ENCODE data around the gene LITAF.

Gene LITAF

DNA sequence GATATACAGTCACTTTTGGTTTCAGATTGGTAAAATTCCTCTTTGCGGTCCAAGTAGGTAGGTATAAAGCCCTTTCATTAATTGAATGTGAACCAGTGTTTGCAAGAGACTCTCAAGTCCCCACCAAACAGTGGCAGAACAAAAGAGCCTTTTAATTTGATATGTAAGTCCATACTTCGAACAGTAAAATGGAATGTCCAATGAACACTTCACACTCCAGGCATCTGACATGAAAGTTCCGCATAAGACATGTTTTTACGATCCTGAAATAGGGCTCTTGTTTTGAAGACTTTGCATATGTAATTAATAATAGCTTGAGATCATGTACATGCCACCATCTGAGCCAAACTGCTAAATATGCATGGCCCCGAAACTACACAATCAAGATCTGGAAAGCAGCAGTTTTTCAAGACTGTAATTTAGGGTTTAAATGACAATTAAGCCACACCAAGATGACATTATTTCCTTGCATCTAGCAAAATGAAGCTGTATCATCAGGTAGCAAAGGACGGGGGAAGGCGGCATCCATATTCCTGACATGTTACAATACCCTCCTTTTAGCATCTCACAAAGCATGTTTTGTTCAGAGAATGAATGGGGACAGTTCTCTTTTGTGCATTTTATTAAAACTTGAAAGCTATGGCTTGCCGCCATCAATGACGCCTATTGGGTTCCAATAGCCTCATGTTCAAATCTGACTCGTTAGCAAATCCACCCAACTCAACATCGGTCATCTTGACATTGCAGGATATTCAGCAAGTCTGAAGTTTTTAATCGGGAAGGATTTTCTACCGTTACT lies 39.4 kb downstream of the LITAF start:
- DNase-seq, result no peak

DNA sequence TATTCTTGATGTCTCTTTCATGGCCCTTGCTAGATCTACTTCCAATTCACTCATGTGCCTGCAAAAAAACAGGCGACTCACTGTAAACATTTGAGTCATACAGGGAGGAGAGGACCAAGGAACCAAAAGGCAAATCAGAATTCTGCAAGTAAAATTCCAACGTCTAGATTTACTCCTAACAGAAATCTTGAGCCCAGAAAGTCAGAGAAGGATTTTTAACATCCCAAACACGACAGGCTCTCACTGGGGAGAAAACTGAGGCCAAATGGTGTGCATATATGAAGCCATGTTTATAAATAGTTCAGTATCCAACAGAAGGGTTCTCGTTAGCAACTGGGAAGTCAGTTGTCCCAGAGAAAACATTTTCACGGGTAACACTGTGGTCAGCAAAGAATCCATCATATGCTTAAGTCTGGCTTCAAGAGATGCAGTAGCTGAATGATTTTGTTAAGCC lies 40.1 kb downstream of the LITAF start:
- no peak for DNase-seq

DNA sequence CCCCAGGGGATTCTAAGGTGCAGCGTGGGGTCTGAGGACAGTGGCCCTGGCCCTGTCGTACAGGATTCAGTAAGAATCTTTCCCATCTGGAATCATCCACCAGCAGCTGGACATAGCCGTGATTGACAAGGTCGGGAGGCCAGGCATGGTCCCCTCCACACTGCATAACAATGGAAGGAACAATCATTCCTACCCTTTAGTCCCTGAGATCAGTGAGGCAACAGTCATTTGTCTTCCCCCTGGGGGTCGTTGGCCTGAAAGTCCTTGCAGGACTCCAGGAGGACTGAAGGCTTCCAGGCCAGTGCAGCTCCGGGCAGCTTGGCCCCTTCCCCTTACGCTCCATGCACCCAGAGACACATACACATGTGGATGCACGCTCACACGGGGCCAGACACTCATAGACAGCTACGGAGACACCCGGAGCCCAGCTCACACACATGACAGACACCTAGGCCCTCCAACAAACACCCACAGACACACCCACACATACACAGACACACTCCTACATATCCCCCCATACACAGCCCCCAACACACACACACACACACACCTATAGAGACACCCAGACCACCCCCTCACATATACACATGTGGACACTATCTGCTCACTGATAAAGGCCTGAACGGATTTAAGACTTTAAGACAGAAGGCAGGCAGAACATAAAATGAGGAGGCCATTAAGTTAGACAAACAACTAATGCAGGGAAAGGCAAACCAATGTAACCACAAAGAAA lies 42.9 kb downstream of the LITAF start:
- no peak for DNase-seq

DNA sequence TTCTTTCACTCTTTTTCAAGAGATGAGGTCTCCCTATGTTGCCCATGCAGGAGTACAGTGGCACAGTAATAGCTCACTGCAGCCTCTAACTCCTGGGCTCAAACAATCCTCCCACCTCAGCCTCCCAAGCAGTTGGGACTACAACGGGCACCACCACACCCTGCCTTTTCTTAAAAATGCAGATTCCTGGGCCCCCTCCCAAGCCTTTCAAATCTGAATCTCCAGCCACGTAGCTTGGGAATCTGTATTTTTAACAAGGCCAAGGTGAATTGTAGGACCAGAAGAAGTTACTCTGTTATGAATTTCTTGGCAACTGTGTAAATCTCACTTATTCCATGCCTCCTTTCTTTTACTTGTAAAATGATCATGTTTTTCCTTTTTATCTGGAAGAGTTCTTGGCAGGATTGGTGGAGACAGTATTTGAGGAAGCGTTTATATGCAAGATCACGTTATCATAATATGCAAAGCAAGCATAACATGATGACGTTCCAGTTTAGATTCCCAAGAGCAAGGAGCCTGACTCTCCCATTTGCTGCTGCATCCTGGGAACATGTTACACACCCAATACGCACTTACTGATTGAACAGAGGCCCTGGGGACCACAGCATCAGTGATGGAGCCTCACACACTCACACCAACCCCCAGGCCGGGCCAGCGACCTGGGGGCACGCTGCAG lies 44.5 kb downstream of the LITAF start:
- DNase-seq, result no peak

DNA sequence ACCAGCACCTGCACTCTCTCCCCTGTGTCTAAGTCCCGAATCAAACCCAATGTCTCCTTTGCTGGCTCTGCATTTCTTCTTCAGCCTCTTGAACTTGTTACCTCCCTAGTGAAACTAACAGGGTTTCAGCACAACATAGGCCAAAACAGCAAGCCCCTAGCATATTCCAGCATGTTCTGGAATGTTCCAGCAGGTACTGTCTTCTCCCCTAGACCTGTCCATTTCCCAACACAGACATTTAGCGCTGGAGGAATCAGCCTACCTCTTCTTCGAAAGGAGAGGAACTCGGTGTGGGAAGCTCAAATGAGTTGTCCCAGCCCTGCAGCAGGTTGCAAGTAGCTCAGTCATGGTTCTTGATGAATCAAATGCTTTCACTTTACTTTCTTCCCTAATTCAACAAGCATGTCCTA lies 47.1 kb downstream of the LITAF start:
- no peak for DNase-seq

DNA sequence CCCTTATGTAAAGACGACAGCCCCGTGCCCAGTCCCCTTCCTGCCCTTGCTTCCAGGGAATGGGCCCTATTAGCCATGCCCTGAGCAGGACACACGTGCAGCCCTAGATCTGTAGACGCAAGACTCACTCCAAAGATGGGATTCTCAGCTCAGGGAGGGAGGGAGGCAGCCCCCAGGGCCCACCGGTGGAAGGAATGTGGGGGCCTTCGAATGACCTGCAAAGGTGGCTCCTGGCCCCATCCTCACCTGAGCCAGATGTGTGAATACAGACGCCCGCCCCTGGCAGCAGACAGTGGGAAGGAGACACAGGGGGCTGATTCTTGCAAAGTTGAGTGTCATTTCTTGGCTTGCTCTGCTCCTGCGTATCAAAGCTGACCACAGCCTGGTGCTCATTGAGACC lies 47.8 kb downstream of the LITAF start:
- DNase-seq, result no peak

DNA sequence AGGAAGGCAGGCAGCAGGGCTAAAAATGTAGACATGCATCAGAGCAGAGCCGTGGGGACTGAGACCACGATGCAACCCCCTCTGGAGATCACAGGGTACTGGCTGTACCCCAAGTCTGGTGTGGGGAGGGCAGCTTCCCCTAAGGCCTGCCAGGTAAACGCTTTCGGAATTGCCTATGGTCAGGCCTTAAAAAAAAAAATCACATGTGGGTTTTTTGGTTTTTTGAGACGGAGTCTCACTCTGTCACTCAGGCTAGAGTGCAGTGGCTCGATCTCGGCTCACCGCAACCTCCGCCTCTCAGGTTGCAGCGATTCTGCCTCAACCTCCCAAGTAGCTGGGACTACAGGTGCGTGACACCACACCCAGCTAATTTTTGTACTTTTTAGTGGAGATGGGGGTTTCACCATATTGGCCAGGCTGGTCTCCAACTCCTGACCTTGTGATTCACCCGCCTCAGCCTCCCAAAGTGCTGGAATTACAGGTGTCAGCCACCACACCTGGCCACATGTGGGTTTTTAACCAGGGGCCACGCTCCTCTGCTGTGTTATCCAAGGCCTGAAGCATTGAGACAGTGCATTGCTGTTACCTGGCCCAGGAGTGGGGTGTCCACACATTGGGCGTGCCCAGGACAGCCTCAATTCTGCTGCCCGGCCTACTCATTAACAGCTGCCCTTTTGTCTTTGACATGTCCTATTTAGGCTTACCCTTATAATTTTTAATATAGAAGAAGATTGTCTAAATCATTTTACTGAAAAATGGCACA lies 50.4 kb downstream of the LITAF start:
- DNase-seq, result no peak

DNA sequence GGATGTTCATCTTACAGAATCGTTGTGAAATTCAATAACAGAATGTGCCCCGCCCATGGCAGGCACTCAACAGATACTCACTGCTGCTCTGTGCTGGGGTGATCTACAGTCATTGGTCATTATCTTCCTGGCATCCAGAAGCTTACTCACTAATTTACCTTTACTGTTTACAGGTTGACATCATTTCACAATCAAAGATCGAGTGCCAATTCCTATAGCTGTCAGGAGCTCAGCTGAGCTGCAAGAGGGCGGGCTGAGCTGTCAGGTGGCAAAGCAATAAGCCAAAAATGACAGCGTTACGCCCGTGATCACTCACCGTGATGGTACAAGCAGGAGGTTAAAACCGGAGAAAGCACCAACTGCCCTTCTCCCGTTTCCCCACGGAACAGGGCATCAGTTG lies 51.2 kb downstream of the LITAF start:
- DNase-seq, result peak; percentile 49

DNA sequence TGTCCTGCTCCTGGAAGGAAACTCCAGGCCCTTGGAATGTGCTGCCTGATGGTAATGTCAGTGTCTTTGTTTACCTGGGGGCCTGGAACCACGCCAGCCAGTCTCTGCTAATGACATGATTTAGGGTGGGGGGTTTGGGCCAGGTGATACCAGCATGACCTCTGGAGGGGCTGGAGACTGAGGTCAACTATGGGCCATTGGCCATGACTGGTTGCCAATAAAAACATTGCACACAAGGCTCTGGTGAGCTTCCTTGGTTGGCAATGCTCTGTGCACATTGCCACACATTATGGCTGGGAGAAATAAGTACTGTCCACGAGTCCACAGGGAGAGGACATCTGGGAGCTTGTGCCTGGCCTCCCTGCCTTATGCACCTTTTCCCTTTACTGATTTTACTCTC lies 52.5 kb downstream of the LITAF start:
- no peak for DNase-seq

DNA sequence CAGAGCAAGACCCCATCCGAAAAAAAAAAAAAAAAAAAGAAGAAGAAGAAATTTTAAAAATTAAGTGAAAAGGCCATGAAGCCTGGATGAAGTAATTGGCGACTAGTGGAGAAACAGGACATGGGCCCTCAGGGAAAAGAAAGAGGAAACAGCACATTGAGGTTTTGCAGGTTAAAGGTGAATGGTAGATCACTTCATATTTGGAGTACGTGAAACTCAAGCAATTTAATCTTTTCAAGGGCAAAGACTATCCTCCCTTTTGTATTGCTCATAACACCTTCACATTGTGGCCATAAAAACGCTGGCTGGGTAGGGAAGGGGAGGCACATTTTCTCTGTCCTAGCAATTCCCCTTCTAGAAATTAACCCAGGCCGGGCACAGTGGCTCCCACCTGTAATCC lies 53.1 kb downstream of the LITAF start:
- no peak for DNase-seq

DNA sequence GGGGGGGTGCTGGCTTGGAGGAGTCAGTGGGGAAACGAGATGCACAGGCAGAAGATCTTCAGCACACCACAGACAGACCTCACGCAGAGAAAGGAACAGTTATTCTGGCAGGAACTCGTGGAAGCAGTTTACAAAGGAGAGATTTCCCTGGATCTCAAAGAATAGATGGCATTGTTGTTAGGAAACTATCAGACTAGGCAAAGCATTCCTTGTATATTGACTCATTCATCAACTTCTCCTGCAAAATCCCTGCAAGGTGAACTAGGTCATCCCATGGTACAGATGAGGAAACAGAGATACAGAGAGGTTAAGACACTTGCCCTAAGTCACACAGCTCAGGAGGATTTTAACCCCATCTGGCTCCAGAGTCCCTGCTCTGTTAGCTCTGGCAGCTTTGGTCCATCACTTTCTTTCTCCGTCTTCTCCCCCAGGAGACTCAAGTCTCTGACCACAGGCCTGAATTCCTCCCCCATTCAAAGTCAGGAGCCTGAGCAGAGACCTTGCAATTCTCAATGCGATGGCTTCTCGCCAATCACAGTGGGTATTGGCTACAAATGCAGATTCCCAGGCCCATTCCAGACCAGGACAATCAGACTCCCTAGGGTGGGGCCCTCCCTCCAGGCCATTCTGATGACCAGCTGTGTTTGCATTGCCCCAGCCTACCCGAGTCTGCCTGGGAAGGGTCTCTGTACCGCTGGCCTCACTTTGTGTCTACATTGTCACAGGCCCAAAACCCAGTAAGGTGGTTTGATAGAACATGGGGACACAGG lies 56.4 kb downstream of the LITAF start:
- DNase-seq, result no peak

DNA sequence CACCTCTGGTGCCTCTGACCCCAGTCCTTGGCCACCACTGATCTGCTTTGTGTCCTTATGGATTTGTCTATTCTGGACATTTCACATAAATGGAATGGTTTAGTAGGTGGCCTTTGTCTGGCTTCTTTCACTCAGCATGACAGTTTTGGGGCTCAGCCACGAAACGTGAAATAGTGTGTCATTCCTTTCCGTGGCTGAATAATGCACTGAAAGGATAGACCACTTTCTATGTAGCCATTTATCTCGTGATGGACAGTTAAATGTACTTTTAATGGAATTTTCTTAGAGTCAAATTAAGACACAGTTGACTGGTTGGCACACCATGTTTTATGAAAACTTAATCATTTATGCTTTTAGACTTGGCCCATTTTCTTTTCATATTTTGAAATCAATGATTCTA lies 57.4 kb downstream of the LITAF start:
- DNase-seq, result no peak

DNA sequence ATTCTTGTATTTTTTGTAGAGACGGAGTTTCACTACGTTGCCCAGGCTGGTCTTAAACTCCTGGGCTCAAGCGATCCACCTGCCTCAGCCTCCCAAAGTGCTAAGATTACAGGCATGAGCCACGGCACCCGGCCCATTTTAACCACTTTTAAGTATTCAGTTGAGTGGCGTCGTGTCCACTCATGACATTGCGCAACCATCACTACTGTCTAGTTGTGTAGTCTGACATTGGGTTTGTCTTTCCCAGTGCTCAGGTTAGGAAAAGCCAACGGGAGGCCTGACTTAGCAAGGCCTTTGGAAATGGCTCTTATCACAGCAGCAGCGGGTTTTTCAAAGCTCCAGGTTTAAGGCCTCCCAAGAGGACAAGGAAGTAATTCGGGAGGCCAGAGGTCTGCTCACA lies 58.7 kb downstream of the LITAF start:
- DNase-seq, result peak; percentile 5

DNA sequence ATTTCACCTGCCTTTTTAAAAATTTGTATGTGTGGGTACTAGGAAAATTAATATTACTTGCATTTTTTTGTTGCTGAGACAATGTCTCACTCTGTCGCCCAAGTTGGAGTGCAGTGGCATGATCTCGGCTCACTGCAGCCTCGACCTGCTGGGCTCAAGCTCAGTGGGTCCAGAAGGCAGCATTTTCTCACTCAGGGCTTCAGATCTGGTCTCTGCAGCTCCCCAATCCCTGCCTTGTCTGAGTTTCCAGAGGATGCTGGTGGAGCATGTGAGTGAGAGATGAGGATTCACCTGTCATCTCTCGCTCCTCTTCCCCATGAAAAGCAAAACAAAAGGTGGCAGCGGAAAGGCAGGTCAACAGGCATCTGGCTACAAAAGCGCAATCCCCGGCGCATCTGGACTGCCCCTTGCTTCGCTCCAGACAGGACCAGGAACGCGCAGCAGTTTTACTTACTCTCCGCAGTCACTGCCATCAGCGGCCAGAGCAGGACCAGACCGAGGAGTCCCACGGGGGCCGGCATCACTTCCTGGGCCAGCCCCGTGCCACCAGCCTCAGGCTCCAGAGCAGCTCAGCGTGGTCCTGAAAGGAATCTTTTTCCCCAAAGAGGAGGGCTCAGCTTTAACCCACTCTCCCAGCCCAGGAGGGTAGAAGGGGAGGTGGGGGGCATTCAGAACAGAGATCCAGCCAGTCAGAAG lies 59.9 kb downstream of the LITAF start:
- DNase-seq, result no peak

DNA sequence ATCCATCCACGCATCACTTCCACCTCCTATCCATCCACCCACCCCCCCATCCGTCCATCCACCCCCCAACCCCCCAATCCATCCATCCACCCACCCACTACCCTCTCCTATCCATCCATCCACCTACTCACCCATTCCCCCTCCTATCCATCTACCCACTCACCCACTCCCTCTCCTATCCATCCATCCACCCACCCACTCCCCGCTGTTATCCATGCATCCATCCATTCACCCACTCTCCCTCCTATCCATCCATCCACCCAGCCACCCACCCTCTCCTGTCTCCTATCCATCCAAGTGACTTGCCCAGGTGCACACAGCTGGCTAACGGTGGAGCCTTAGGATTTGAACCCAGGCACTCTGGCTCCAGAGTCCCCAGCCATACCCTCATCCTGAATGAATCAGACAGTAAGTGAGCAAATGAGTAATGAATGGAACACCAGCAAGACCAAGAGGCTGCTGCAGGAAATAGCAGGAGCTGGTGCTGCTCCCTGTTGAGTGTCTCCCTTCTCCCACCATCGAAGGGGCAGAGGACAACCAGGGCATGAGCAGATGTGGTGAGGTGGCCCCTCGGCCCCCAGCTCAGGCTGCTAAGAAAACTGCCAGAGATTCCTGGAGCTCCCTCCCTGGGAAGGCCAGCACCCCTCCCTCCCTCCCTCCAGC lies 62.5 kb downstream of the LITAF start:
- DNase-seq, result no peak

DNA sequence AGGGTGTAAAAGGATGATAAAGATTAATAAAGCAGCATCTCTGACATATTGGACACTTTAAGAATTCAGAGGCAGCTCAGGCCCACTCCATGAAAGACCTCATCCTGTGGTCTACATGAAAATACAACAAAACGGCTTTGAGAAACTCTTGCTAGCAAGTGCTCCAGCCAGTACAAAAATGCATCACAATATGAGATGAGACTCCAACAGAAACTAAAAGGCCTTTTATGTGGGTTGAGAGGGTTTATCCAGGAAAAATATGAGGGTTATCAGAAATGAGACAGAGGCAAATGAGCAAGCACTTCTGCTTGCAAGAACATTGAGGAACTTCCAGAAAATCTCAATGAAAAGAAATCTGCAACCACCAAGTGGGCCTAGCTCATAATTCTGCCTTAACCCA lies 65.7 kb downstream of the LITAF start:
- no peak for DNase-seq

DNA sequence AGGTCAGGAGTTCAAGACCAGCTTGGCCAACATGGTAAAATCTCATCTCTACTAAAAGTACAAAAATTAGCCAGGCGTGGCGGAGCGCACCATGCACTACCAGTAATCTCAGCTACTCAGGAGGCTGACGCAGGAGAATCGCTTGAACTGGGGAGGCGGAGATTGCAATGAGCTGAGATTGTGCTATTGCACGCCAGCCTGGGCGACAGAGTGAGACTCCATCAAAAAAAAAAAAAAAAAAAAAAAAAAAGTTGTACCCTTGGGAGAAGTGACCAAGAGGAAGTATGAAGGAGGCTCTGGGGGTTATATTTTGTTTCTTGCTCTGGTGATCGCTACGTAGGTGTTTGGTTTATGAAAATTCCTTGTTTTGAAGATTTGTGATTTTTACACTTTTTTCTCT lies 66.3 kb downstream of the LITAF start:
- DNase-seq, result no peak

DNA sequence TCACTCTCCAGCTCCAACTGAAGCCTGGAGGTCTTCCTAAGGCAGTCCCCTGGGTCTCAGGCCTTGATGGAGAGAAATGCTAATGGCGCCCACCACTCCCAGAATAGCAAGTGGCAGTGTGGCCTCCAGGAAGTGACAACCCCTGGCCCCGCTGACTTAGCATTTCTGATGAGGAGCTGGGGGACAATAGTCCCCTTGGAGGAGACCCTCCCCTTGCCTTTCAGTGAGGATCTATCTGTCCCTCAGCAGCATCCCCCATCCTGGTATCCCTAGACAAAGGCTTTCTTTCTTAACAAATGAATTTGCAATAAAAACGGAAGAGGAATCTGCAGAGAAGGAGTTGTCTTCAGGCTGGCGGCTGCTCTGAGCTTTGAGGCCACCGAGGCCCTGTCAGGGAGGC lies 68.8 kb downstream of the LITAF start:
- no peak for DNase-seq

DNA sequence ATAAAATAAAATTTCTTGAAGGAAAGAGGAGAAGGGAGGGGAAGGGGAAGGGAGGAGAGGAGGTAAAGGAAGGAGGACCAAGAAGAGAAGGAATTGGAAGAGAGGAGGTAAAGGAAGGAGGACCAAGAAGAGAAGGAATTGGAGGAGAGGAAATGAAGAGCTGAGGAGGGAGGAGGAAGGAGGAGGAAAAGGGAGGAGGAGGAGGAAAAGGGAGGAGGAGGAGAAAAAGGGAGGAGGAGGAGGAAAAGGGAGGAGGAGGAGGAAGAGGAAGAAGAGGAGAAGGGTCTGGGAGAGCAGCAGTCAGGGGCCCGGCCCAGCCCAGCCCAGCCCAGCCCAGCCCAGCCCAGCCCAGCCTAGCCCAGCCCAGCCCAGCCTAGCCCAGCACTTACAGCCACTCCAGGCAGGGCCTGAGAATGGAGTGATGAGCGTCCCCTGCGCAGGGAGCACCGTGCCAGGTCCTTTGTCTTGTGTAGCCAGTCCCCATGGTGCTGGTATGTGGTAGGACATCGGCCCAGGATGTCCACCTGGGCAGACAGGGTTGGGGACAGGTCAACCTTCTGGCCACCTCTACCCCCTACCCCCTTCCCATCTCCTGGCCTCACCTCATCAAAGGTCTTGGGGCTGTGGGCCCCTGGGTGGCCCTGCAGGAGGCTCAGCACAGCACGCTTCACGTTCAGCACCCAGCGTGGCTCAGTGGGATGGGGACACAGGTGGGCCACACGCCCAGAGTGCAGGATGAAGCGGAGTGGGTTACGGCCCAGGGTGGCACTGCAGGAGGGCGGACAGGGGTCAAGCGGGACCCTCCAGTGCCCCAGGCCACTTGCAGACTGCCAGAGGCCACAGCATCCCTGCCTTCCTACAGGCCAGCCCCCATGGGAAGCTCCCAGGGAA lies 70.9 kb downstream of the LITAF start:
- DNase-seq, result no peak

DNA sequence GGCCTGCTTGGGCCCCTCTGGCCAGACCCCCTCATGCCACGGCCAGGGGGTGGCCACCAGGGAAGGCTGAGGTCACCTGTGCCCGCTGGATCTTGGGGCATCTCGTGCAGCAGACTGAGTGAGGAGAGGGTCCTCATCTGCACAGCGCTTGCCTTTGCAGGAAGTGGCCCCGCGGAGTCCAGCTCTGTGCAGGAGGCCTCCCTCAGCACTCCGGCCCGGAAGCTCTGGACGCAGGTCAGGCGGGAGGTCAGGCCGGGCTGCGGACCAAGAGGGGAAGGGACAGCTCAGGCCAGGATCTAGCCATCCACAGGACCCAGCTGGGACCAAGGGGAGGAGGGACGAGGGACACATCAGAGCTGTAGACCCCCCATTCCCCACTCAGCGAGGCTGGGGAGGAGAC lies 72.4 kb downstream of the LITAF start:
- DNase-seq, result no peak

All from DMS153 (cell line).